H9 (cell line): ENCODE measurements around the gene NAA35. TPM values are rescaled to one million over a fixed set of nuclear protein-coding genes. Genes with fewer than 3 reads are reported as not detected.

Source experiments
- DNase-seq: peaks from one replicate; pipeline ENCODE4 v3.0.0-alpha.2; 2017
- H2AFZ ChIP-seq: one replicate; pipeline ENCODE4 v1.6.1; 2013; ENCODE audit warnings: mild to moderate bottlenecking, low read length, control low read depth, moderate library complexity
- H2AK5ac ChIP-seq: 2 replicates; pipeline ENCODE4 v1.6.1; 2013; ENCODE audit warnings: low read length, control low read depth, mixed read lengths; ENCODE audit not compliant: insufficient read length
- H2BK120ac ChIP-seq: one replicate; pipeline ENCODE4 v1.6.1; 2013; ENCODE audit warnings: low read depth, mild to moderate bottlenecking, low read length, control low read depth, inconsistent platforms; ENCODE audit not compliant: poor library complexity, severe bottlenecking
- H2BK12ac ChIP-seq: 2 replicates; pipeline ENCODE4 v1.6.1; 2013; ENCODE audit warnings: low read length, control low read depth, mixed read lengths, low read depth; ENCODE audit not compliant: insufficient read length
- H2BK15ac ChIP-seq: 2 replicates; pipeline ENCODE4 v1.6.1; 2013; ENCODE audit warnings: low read depth, low read length, control low read depth
- H2BK20ac ChIP-seq: one replicate; pipeline ENCODE4 v1.6.1; 2013; ENCODE audit warnings: low read depth, mild to moderate bottlenecking, low read length, control low read depth, inconsistent platforms; ENCODE audit not compliant: poor library complexity, severe bottlenecking
- H2BK5ac ChIP-seq: 2 replicates; pipeline ENCODE4 v1.6.1; 2013; ENCODE audit warnings: low read length, control low read depth, mixed read lengths; ENCODE audit not compliant: insufficient read length
- H3K14ac ChIP-seq: 2 replicates; pipeline ENCODE4 v1.6.1; 2013; ENCODE audit warnings: low read length, control low read depth; ENCODE audit not compliant: insufficient read depth
- H3K18ac ChIP-seq: 2 replicates; pipeline ENCODE4 v1.6.1; 2013; ENCODE audit warnings: low read depth, mild to moderate bottlenecking, mixed read lengths, low read length, control low read depth; ENCODE audit not compliant: insufficient read length
- H3K23ac ChIP-seq: 2 replicates; pipeline ENCODE4 v1.6.1; 2013; ENCODE audit warnings: low read length, control low read depth, mixed read lengths, low read depth; ENCODE audit not compliant: insufficient read length
- H3K23me2 ChIP-seq: 2 replicates; pipeline ENCODE4 v1.6.1; 2013; ENCODE audit warnings: low read depth, mild to moderate bottlenecking, mixed read lengths, low read length, control low read depth; ENCODE audit not compliant: insufficient read length, poor library complexity, severe bottlenecking
- H3K27ac ChIP-seq: 2 replicates; pipeline ENCODE4 v1.5.1; 2013; ENCODE audit warnings: low read length, control low read depth, mixed read lengths, low read depth; ENCODE audit not compliant: insufficient read length
- H3K27me3 ChIP-seq: 2 replicates; pipeline ENCODE4 v1.6.1; 2013; ENCODE audit warnings: low read length, control low read depth, inconsistent platforms; ENCODE audit not compliant: insufficient read depth
- H3K4ac ChIP-seq: 2 replicates; pipeline ENCODE4 v1.6.1; 2013; ENCODE audit warnings: low read depth, mild to moderate bottlenecking, control low read depth, inconsistent platforms, low read length, moderate library complexity
- H3K4me1 ChIP-seq: 2 replicates; pipeline ENCODE4 v1.6.1; 2013; ENCODE audit warnings: low read length, control low read depth, inconsistent platforms; ENCODE audit not compliant: insufficient read depth
- H3K4me2 ChIP-seq: 2 replicates; pipeline ENCODE4 v1.6.1; 2013; ENCODE audit warnings: low read length, control low read depth, mixed read lengths; ENCODE audit not compliant: insufficient read length, insufficient read depth
- H3K56ac ChIP-seq: 2 replicates; pipeline ENCODE4 v1.6.1; 2013; ENCODE audit warnings: low read depth, mild to moderate bottlenecking, mixed read lengths, low read length, control low read depth; ENCODE audit not compliant: insufficient read length
- H3K79me1 ChIP-seq: 2 replicates; pipeline ENCODE4 v1.6.1; 2013; ENCODE audit warnings: low read depth, mild to moderate bottlenecking, moderate library complexity, low read length, control low read depth, inconsistent platforms; ENCODE audit not compliant: insufficient read depth, poor library complexity, severe bottlenecking
- H3K79me2 ChIP-seq: 2 replicates; pipeline ENCODE4 v1.6.1; 2013; ENCODE audit warnings: low read length, control low read depth, inconsistent platforms; ENCODE audit not compliant: insufficient read depth
- H3K9ac ChIP-seq: 2 replicates; pipeline ENCODE4 v1.6.1; 2013; ENCODE audit warnings: low read length, control low read depth, mixed read lengths; ENCODE audit not compliant: insufficient read length; ENCODE audit errors: extremely low read depth
- H3K9me3 ChIP-seq: one replicate; pipeline ENCODE4 v1.6.1; 2013; ENCODE audit warnings: low read depth, low read length, inconsistent platforms; ENCODE audit not compliant: control insufficient read depth
- H3T11ph ChIP-seq: one replicate; pipeline ENCODE4 v1.6.1; 2013; ENCODE audit warnings: mild to moderate bottlenecking, low read length, control low read depth, inconsistent platforms
- H4K20me1 ChIP-seq: one replicate; pipeline ENCODE4 v1.6.1; 2013; ENCODE audit not compliant: control insufficient read depth, insufficient read length, insufficient read depth
- H4K5ac ChIP-seq: 2 replicates; pipeline ENCODE4 v1.6.1; 2013; ENCODE audit warnings: low read depth, mild to moderate bottlenecking, mixed read lengths, low read length, control low read depth; ENCODE audit not compliant: insufficient read length
- H4K8ac ChIP-seq: replicated peaks from 2 replicates; pipeline ENCODE4 v1.6.1; 2013; ENCODE audit warnings: low read length, control low read depth, mixed read lengths, low read depth; ENCODE audit not compliant: insufficient read length
- H4K91ac ChIP-seq: 2 replicates; pipeline ENCODE4 v1.6.1; 2013; ENCODE audit warnings: low read depth, mild to moderate bottlenecking, moderate library complexity, mixed read lengths, low read length, control low read depth; ENCODE audit not compliant: insufficient read length
- H3K27ac Mint-ChIP-seq, 3 experiments: 2 replicates in 2 of 3; 3 replicates in 1 of 3; pipeline ENCODE4 v1.8.0; 2020 to 2021; ENCODE audit warnings: mixed read lengths in 3 of 3, mild to moderate bottlenecking in 1 of 3, moderate library complexity in 1 of 3
- H3K27me3 Mint-ChIP-seq: 2 replicates; pipeline ENCODE4 v1.8.0; 2021; ENCODE audit warnings: low read depth, mild to moderate bottlenecking, moderate library complexity, mixed read lengths
- H3K36me3 Mint-ChIP-seq, 3 experiments: 2 replicates in 2 of 3; 3 replicates in 1 of 3; pipeline ENCODE4 v1.8.0; 2020 to 2021; ENCODE audit warnings: low read depth in 3 of 3, mixed read lengths in 3 of 3; ENCODE audit not compliant: insufficient read depth in 1 of 3
- H3K4me1 Mint-ChIP-seq, 2 experiments: 2 replicates each; pipeline ENCODE4 v1.8.0; 2020; ENCODE audit warnings: mixed read lengths in 2 of 2
- H3K4me3 Mint-ChIP-seq, 2 experiments: 2 replicates in 1 of 2; 3 replicates in 1 of 2; pipeline ENCODE4 v1.8.0; 2020 to 2021; ENCODE audit warnings: mild to moderate bottlenecking in 2 of 2, mixed read lengths in 2 of 2, moderate library complexity in 1 of 2
- H3K9me3 Mint-ChIP-seq, 2 experiments: 2 replicates in 1 of 2; 3 replicates in 1 of 2; pipeline ENCODE4 v1.8.0; 2020; ENCODE audit warnings: mild to moderate bottlenecking in 2 of 2, mixed read lengths in 2 of 2, moderate library complexity in 1 of 2
- WGBS: extraction: QIAGEN DNeasy Blood & Tissue Kit; methylation state at CpG from one replicate; pipeline ENCODE4 v1.1.7; 2013; ENCODE audit warnings: missing lambda C conversion rate, low lambda C conversion rate, mixed read lengths; ENCODE audit not compliant: insufficient read length; ENCODE audit errors: extremely low coverage; 5-methylcytosine and 5-hydroxymethylcytosine counted together
- total RNA-seq: library from RNA; stranded (reverse); gene quantifications from 2 replicates; pipeline ENCODE4 v1.2.1, GENCODE V29; 2021
- TF ChIP-seq, protein P1 (sequence below): fragments of 200-600 bp; sonication (generic); conservative IDR thresholded peaks from 3 replicates; pipeline ENCODE4 v1.8.0; 2021; ENCODE audit warnings: antibody characterized with exemption, mild to moderate bottlenecking

NAA35 gene
- total RNA-seq, 1 experiment from 2014 or later = 38.6 TPM

DNA sequence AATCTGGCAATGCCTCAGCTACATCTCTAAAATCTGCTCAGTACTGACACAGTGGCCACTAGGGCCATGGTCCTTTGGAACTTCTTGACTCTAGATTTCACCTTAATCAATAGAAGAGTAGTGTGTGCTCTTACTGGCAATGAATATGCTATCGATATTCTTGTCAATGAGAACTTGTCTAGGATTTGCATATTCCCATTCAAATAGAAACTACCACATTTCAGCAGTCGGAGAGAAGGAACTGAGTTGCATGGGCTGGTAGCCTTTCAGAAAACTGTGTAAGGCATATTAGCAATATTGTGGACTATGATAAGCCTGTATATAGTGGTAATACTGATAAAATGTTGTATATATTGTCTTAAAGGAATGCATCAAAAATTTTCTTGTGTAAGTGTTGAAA, 45.3 kb upstream of the NAA35 start:
- H2AK5ac ChIP-seq = no peak overlapping the region
- no peaks in the 10 kb centered on the region for H3K4me1 ChIP-seq
- H3K79me1 ChIP-seq = no peaks in the 10 kb centered on the region
- no peak overlapping the region for H3K56ac ChIP-seq
- H3K23ac ChIP-seq = no peak overlapping the region
- H3K27me3 Mint-ChIP-seq = no peaks in the 10 kb centered on the region
- no peak overlapping the region for H3T11ph ChIP-seq
- no peak overlapping the region for H2AFZ ChIP-seq
- no peak overlapping the region for H3K4me2 ChIP-seq
- no CpG with 5 or more reads among the region's 2 CpGs for WGBS
- no peaks in the 10 kb centered on the region for H3K23me2 ChIP-seq
- H3K27ac ChIP-seq = no peak overlapping the region
- no peak overlapping the region for H3K27ac Mint-ChIP-seq
- H3K14ac ChIP-seq = no peak overlapping the region
- no peak overlapping the region for H2BK5ac ChIP-seq
- TF ChIP-seq, protein P1, sequence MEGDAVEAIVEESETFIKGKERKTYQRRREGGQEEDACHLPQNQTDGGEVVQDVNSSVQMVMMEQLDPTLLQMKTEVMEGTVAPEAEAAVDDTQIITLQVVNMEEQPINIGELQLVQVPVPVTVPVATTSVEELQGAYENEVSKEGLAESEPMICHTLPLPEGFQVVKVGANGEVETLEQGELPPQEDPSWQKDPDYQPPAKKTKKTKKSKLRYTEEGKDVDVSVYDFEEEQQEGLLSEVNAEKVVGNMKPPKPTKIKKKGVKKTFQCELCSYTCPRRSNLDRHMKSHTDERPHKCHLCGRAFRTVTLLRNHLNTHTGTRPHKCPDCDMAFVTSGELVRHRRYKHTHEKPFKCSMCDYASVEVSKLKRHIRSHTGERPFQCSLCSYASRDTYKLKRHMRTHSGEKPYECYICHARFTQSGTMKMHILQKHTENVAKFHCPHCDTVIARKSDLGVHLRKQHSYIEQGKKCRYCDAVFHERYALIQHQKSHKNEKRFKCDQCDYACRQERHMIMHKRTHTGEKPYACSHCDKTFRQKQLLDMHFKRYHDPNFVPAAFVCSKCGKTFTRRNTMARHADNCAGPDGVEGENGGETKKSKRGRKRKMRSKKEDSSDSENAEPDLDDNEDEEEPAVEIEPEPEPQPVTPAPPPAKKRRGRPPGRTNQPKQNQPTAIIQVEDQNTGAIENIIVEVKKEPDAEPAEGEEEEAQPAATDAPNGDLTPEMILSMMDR = no peak
- no peaks in the 10 kb centered on the region for H3K4me1 Mint-ChIP-seq
- DNase-seq = no peak
- H2BK15ac ChIP-seq = no peak overlapping the region
- no peak overlapping the region for H2BK12ac ChIP-seq
- no peak overlapping the region for H2BK120ac ChIP-seq
- H3K27me3 ChIP-seq = no peaks in the 10 kb centered on the region
- H4K91ac ChIP-seq = no peak overlapping the region
- no peak overlapping the region for H3K4me3 Mint-ChIP-seq
- H4K5ac ChIP-seq = no peak overlapping the region
- H3K9me3 Mint-ChIP-seq = peaks cover 8 to 9% of the 10 kb centered on the region in 2 experiments; a peak in 4 of 5 replicates
- H3K18ac ChIP-seq = no peak overlapping the region
- H3K4ac ChIP-seq = no peak overlapping the region
- no peaks in the 10 kb centered on the region for H4K20me1 ChIP-seq
- H3K79me2 ChIP-seq = no peaks in the 10 kb centered on the region
- no peak overlapping the region for H3K9ac ChIP-seq
- H3K36me3 Mint-ChIP-seq = peaks cover 0 to 4% (median 0%) of the 10 kb centered on the region in 3 experiments; a peak in 2 of 7 replicates
- H3K9me3 ChIP-seq = no peaks in the 10 kb centered on the region
- no peak overlapping the region for H4K8ac ChIP-seq
- no peak overlapping the region for H2BK20ac ChIP-seq
